BJ (cell line): ENCODE results near the gene MZT2B. TPM values are rescaled to one million over a fixed set of nuclear protein-coding genes. Genes with fewer than 3 reads are reported as not detected.
"Not testable (repeated sequence)": the region's sequence is repeated elsewhere in the genome, so short reads cannot be mapped to it uniquely, and the experiment has no call there.

ENCODE experiments used
- CTCF ChIA-PET: fragments of 350-600 bp; formaldehyde crosslinking; extraction: SDS; loops from one replicate; lab custom pipeline; 2021; ENCODE audit warnings: antibody characterized with exemption, inconsistent platforms; lab: Yijun Ruan, JAX
- POLR2A ChIA-PET: fragments of 300-600 bp; sonication (Branson Sonifier 250); formaldehyde crosslinking; extraction: SDS; loops from one replicate; lab custom pipeline; 2021; ENCODE audit warnings: antibody characterized with exemption; lab: Charles Lee
- DNase-seq: peaks from one replicate; pipeline ENCODE4 v3.0.0-alpha.2; 2011; ENCODE audit warnings: low read depth
- H3K27me3 ChIP-seq: 2 replicates; pipeline ENCODE4 v1.6.0; 2011; ENCODE audit warnings: low read length; ENCODE audit not compliant: control insufficient read depth, insufficient read depth
- H3K36me3 ChIP-seq: 2 replicates; pipeline ENCODE4 v1.5.1; 2011; ENCODE audit warnings: low read length; ENCODE audit not compliant: control insufficient read depth, insufficient read depth
- H3K4me3 ChIP-seq: 2 replicates; pipeline ENCODE4 v1.5.1; 2011; ENCODE audit warnings: low read depth, mild to moderate bottlenecking, control low read depth, low read length
- polyA plus RNA-seq: library from polyadenylated mRNA; depleted of rRNA; stranded (reverse); fragments of >200 nt; gene quantifications from 2 replicates; pipeline ENCODE4 v1.2.3, GENCODE V29; 2011
- TF ChIP-seq, protein P1 (sequence below): IDR thresholded peaks from 2 replicates; pipeline ENCODE4 v1.5.1; 2011; ENCODE audit warnings: low read depth, mild to moderate bottlenecking, control low read depth, inconsistent platforms, low read length, moderate library complexity; ENCODE audit not compliant: insufficient read depth

The MZT2B gene
- polyA plus RNA-seq, 1 experiment, result 199 TPM

DNA sequence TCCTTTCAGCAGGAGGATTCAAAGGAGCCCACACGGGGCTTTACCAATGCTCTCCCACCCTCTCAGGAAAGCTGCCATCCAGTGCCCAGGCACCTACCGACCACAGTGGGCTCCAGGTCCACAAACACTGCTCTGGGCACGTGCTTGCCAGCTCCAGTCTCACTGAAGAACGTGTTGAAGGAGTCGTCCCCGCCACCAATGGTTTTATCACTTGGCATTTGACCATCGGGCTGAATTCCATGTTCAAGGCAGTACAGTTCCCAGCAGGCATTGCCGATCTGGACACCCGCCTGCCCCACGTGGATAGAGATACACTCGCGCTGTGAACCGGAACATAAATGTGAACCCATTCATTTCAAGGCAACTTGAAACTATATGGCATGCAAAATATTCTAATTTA is 14.0 kb downstream of the MZT2B start:
- CTCF ChIA-PET, H3K36me3 ChIP-seq, DNase-seq, POLR2A ChIA-PET, H3K4me3 ChIP-seq, H3K27me3 ChIP-seq: not testable (repeated sequence)

DNA sequence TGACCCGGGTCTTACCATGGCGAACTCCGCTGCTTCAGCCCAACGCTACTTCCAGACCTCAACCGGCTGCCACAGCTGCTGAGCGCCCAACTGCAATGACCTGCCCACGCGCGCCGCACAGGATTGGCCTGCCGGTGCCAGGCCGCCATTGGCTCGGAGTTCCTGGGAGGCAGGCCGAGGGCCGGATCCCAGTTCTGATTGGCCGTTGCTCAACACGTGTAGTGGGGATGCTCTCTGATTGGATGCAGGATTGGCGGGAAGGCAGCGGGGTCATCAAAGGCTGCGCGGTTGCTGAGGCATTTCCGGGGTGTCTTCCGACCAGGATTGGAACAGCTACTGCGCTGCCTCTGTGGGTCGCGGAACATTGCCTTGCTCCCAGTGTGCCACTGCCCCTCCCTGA is 16.3 kb downstream of the MZT2B start, which contains the start of gene TUBA3E:
TUBA3E (minus strand) TSS at position 97 of the 400 bp plus-strand sequence; CDS start at position 18, 79 bp downstream.
- no peak within 1 kb of the TSS for H3K4me3 ChIP-seq
- H3K27me3 ChIP-seq, result no peaks in the 10 kb centered on the region
- TF ChIP-seq, protein P1, sequence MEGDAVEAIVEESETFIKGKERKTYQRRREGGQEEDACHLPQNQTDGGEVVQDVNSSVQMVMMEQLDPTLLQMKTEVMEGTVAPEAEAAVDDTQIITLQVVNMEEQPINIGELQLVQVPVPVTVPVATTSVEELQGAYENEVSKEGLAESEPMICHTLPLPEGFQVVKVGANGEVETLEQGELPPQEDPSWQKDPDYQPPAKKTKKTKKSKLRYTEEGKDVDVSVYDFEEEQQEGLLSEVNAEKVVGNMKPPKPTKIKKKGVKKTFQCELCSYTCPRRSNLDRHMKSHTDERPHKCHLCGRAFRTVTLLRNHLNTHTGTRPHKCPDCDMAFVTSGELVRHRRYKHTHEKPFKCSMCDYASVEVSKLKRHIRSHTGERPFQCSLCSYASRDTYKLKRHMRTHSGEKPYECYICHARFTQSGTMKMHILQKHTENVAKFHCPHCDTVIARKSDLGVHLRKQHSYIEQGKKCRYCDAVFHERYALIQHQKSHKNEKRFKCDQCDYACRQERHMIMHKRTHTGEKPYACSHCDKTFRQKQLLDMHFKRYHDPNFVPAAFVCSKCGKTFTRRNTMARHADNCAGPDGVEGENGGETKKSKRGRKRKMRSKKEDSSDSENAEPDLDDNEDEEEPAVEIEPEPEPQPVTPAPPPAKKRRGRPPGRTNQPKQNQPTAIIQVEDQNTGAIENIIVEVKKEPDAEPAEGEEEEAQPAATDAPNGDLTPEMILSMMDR, result no peak
- POLR2A ChIA-PET, result no interaction called here
- H3K36me3 ChIP-seq, result no peaks in the 10 kb centered on the region
- DNase-seq, result no peak
- CTCF ChIA-PET, result no interaction called here

DNA sequence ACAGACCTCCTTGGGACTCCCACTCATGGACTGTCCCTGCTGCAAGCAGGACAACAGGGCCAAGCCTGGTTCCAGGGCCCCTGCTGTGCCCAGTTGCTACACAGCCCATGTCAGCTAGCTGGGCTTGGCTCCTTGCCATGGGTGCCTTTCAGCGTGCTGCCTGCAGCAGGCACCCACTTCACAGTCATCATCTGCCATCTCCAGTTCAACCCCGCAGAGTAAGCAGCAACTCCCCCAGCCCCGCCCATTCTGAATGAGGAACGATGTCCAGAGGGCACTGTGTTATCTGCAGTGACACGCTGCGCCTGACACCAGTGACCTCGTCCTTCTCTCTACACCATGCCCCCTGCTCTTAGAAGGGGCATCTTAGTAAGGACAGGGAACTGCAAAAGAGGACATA is 20.5 kb downstream of the MZT2B start:
- H3K36me3 ChIP-seq, H3K4me3 ChIP-seq, CTCF ChIA-PET, DNase-seq, POLR2A ChIA-PET, H3K27me3 ChIP-seq: not testable (repeated sequence)

DNA sequence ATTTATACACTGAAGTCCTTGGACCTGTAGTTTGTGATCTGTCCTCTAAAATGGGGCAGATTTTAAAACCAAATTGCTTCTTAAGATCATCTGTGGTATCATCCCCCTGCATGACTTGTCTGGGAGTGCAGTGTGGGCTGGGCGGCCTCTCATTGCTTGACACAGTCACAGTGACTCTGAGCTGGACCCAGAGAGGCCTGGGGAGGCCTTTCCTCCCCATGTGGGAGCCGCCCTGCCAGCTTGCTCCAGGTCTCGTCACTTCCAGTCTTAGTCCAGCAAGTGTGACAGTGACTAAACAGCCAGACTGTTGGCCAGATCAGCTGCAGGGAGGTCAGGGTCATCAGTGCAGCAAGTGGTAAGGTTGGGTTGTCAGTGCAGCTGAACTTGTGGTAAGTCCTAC is 21.1 kb downstream of the MZT2B start:
- DNase-seq, H3K27me3 ChIP-seq, H3K36me3 ChIP-seq, POLR2A ChIA-PET, H3K4me3 ChIP-seq, CTCF ChIA-PET: not testable (repeated sequence)

DNA sequence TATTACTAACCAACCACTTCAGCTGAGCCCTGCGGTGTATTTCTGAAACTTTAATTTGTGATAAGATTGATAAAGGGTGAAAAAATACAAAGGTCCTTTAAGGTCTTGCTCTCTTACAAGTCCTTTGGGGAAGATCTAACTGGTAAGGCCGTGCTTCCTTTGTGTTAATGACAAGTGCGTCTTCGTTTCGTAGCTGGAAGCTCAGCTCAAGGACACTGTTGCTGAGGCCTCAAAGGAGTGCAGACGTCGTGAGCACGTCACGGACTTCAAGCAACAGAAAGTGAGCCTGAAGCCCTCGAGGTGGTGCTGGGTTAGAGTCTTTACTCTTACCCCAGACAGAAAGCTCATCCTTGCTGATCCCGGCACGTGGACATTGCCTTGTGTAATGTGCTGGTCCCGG is 25.0 kb downstream of the MZT2B start:
- DNase-seq, CTCF ChIA-PET, H3K4me3 ChIP-seq, POLR2A ChIA-PET, H3K27me3 ChIP-seq, H3K36me3 ChIP-seq: not testable (repeated sequence)

DNA sequence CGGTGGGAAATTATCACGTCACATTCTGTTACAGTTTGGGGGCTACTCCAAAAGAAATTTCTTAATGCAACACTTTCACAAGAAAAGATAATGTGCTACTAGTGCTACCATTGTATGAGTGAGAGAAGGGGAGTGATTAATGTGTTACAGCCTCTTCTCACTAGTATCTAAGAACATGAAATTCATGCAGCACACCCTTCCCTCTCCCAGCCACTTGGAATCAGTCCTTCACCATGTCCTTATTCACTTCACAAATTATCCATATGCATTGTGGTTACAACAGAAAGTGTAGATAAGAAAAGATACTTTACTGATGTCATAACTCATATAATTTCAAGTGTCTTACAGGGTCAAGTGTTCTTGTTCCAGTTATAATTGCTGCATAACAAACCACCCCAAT is 37.1 kb downstream of the MZT2B start:
- CTCF ChIA-PET, POLR2A ChIA-PET, H3K4me3 ChIP-seq, H3K27me3 ChIP-seq, DNase-seq, H3K36me3 ChIP-seq: not testable (repeated sequence)

DNA sequence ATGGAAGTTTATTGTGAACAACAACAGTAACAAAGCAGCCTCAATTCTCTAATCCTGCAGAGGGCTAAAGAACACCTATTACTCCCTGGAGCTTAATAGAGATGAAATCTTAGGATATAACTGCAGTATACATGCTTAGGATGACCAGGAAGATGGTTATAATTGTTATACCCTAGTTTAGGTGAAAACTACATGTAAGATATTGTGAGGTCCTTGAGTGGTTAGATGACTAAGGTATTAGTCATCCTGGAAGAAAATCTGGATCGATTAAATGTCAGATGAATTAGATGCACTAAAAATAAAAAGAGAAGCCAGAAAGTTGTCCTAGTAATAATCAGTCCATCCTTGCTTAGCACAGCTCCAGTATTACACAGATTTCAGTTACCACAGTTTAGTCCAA is 38.4 kb downstream of the MZT2B start:
- POLR2A ChIA-PET, DNase-seq, H3K27me3 ChIP-seq, CTCF ChIA-PET, H3K4me3 ChIP-seq, H3K36me3 ChIP-seq: not testable (repeated sequence)

DNA sequence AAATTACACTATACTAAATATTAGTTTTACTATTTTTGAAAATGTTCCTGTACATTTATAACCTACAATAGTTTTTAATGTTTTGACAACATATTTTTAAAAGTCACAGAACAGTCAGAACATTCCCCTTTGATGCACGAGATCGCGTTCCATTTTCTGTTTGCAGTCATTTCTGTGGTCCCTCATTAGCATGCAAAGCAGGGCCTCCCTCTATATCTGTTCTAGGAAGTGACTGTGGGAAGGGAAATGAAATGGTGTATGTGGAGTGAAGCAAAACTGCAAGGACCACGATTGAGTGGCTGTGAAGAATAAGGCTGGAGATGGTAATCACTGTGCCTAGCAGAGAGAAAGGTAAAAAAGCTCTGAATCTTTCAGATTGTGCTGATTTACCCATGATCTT is 40.5 kb downstream of the MZT2B start:
- POLR2A ChIA-PET, H3K36me3 ChIP-seq, DNase-seq, H3K27me3 ChIP-seq, H3K4me3 ChIP-seq, CTCF ChIA-PET: not testable (repeated sequence)

DNA sequence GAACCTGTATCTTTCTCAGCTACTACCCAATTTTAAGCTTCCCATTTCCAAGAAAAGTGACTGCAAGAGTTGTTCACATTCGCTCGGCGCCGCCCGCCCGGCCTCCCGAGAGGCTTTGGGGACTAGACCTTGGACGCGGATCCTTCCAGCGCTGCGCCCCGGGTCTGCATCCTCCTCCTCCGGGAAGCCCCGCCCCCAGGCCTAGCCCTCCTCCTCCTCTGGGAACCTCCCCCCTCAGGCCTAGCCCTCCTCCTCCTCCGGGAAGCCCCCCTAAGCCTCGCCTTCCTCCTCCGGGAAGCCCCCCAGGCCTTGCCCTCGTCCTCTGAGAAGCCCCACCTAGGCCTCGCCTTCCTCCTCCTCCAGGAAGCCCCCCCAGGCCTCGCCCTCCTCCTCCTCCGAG is 45.9 kb downstream of the MZT2B start:
- H3K36me3 ChIP-seq, POLR2A ChIA-PET, H3K4me3 ChIP-seq, H3K27me3 ChIP-seq, DNase-seq, CTCF ChIA-PET: not testable (repeated sequence)

DNA sequence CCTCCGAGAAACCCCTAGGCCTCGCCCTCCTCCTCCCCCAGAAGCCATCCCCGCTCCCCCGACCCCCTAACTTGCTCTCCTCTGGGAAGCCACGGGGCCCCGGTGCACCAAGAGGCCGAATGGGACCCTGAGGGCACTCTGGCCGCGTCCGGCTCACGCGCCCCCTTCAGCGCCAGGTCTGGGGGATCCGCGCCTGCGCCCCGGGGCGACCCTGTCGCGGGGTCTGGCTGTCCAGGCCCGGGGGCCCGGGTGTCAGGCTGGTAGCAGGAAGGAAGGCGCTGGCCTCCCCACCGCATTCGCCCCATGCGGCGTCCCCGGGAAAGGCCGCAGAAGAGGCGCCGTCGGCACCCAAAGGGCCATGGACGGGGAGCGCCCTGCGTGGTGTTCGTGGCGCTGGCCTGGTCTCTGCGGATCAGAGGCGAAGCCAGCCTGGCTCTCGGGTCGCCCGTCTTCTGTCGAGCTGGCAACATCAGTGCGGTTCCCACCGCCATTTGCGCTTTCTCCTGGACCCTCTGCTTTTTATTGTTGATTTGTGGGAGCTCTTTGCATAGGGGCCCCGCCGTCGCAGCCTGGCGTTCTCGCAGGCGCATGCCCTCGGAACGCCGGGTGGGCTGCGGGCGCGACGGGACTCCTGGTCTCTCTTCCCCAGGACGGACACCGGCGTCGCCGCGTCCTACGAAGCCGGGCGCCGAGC is 46.6 kb downstream of the MZT2B start:
- H3K27me3 ChIP-seq, POLR2A ChIA-PET, H3K36me3 ChIP-seq, CTCF ChIA-PET, DNase-seq, H3K4me3 ChIP-seq: not testable (repeated sequence)

DNA sequence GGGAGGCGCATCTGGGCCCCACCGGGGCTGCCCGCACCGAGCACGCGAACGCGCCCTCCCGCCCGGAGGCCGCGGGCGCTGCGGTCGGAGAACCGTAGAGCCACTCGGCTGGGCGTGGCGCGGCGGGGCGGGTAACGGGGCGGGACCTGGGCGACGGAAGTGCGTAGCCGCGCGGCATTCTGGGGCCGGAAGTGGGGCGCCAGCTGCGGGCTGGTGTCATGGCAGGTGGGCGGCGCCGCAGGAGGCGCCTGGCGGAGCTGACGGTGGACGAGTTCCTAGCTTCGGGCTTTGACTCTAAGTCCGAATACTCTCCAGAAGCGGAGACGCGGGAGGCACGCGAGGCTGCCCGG is 47.1 kb downstream of the MZT2B start:
- peak overlapping the region; percentile 24 for H3K4me3 ChIP-seq
- H3K36me3 ChIP-seq, POLR2A ChIA-PET, DNase-seq, H3K27me3 ChIP-seq, CTCF ChIA-PET: not testable (repeated sequence)

DNA sequence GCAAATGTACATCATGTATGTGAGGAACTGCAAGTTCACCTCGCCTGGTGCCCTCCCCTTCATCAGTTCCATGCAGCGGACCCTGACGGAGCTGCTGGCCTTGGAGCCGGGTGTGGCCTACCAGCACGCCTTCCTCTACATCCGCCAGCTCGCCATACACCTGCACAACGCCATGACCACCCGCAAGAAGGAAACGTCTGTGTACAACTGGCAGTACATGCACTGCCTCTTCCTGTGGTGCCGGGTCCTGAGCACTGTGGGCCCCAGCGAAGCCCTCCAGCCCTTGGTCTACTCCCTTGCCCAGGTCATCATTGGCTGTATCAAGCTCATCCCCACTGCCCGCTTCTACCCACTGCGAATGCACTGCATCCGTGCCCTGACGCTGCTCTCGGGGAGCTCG is 48.3 kb downstream of the MZT2B start:
- CTCF ChIA-PET, POLR2A ChIA-PET, H3K4me3 ChIP-seq, H3K36me3 ChIP-seq, DNase-seq, H3K27me3 ChIP-seq: not testable (repeated sequence)
